Globus pallidus (tissue), 1 donor: ENCODE results near the gene FAM222B.
A peak's percentile ranks its signal among the peaks of the same experiment; 100 is the strongest.

Source experiments
- DNase-seq: peaks from one replicate; pipeline ENCODE4 v3.0.0-alpha.2; 2015; ENCODE audit warnings: low spot score

Gene FAM222B

GRCh38 chr17:28712032-28712704 lies 130.4 kb downstream of the FAM222B start:
- no peak for DNase-seq

GRCh38 chr17:28711723-28712031 lies 130.9 kb downstream of the FAM222B start, which contains the start of gene PROCA1:
Gene PROCA1, minus strand, starts transcription at chr17:28711888. Its CDS starts 228 bp downstream, at chr17:28711660.
- no peak for DNase-seq

- peak; percentile 80 for DNase-seq
These were observed 131.5 kb downstream of the FAM222B start for GRCh38 chr17:28710861-28711722.

GRCh38 chr17:28707339-28707720 lies 135.3 kb downstream of the FAM222B start:
- no peak for DNase-seq

- DNase-seq: no peak
These were observed 135.9 kb downstream of the FAM222B start for GRCh38 chr17:28706471-28707338.
